ENCODE data around the gene INAFM2. TPM values are rescaled to one million over a fixed set of nuclear protein-coding genes. Genes with fewer than 3 reads are reported as not detected.

The INAFM2 gene
- total RNA-seq, 1 donor from 2014 or later: 26.2 TPM

DNA sequence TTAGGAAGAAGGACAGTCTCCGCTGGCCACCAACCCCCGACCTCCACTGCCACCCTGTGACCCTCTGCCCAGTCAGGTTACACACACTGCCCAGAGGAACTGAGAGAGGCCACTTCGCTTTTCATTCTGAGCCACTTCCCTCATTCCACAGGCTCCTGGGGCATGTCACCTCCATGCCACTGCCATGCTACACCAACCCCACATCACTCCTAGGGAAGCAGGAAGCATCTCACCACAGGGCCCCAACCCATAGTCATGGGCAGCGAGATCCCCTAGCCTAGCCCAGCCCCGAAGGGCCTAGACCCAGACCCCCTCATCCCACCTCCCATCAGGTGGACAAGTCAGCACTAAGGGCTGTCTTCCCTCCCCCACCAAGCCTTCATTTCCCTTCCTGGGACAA is 17.1 kb upstream of the INAFM2 start:
- DNase-seq (ENCODE audit: low spot score): no peak

GRCh38 chr15:40306908-40307307 is 16.6 kb upstream of the INAFM2 start:
- DNase-seq (ENCODE audit: low spot score): no peak

DNA sequence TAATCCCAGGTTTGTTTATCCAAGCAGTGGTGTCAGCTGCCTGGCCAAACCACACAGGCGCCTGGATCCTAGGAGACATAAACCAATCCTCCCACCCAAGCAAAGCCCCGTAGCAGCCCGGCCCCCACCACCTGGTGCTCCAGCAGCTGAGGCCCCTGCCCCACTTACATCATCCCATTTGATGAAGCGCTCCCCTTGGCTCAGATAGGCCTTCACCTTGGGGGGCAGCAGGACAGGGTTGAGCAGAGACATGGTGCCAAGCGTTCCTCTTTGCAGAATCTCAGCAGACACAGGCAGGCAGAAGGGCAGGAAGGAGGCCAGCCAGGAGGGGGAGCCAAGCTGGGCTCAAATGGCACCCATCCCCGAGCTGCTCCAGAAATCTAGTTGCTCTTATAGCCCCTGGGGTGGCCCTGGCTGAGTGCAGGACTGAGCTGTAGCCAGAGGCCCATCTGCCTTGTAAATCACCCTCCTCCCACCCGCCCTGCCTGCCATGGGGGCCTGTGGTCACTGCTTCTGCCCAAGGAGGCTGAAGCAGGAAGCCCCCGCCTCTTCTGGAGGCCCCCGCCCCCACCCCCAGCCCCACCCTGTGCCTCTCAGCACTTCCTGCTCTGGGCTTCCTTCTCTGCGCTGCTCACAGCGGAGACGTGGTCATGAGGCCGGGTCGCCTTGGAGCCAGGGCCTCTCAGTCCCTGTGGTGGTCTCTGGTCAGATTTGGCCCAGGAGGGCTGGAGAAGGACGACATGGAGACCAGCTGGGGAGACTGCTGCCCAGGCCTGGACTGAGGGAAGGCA is 15.9 kb upstream of the INAFM2 start, which contains the start of gene PLCB2:
PLCB2 (minus strand) TSS at position 515 of the 791 bp plus-strand sequence; CDS start at position 252, 263 bp downstream.
- peak; percentile 62 for DNase-seq (ENCODE audit: low spot score)

DNA sequence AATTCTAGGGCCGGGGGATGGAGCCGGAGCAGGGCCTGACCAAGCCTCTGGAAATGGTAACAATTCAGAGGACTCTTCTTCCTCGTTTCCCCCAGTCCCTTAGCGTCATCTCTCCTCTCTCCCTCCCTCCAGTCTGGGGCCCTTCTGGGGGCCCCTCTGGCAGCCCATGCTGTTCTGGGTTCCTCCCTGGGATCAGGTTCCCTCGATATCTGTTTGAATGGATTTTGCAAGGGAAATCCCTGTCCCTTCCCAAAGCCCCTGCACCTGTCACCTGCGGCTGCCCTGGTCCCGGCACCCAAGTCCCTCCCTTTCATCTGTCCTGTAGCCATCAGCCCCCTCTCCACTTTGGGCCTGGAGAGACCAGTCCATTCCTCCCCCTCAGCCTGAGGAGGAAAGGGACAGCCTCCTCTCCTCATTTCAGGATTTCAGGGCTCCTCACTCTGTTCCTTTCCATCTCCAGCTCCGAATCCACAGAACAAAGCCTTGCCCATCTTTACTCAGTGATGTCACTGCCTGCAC is 14.1 kb upstream of the INAFM2 start:
- no peak for DNase-seq (ENCODE audit: low spot score)

DNA sequence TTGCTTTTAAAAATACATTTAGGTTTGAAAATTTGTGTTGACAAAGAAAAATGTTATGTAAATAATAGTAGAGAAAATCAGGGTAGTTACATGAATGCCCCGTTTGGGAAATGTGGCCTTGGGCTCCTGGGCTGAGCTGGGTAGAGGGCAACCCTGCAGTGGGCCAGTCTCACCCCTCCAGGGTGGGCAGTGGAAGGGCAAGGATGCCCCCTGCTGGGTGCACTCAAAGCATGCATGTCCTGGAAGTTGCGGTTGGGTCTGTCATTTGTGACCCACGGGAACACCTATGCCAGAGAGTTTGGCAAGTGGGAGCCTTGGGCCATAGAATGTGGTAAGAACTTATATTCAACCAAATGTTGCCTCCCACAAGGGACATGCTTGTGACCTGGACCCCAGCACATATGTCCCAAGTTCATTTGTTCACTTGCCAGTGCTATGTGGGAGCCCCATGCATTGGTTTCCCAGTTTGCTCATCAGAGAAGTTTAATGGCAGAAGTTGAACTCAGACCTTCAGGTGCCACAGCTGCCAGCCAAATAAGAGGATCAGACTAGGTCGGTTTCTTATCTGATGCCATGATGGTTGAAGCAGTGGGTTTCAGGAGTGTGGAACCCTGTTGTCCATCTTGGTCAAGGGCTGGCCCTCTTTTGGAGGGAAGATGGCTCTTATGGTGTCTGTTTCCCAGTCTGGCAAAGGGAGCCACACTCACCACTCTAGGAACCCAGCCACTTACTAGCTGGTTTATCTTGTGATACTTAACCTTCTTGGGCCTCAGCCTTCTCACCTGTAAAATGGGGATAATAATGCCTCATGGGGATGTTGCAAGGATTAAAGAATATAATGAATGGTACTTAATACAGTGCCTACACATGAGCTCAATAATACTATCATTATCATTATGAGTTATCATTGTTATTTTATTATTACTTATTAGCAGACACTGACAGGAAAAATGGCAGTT is 13.2 kb upstream of the INAFM2 start:
- no peak for DNase-seq (ENCODE audit: low spot score)

- no peak for DNase-seq (ENCODE audit: low spot score)
Observed at GRCh38 chr15:40310993-40311392, 12.5 kb upstream of the INAFM2 start.

- no peak for DNase-seq (ENCODE audit: low spot score)
Observed at GRCh38 chr15:40312370-40313158, 10.9 kb upstream of the INAFM2 start.

DNA sequence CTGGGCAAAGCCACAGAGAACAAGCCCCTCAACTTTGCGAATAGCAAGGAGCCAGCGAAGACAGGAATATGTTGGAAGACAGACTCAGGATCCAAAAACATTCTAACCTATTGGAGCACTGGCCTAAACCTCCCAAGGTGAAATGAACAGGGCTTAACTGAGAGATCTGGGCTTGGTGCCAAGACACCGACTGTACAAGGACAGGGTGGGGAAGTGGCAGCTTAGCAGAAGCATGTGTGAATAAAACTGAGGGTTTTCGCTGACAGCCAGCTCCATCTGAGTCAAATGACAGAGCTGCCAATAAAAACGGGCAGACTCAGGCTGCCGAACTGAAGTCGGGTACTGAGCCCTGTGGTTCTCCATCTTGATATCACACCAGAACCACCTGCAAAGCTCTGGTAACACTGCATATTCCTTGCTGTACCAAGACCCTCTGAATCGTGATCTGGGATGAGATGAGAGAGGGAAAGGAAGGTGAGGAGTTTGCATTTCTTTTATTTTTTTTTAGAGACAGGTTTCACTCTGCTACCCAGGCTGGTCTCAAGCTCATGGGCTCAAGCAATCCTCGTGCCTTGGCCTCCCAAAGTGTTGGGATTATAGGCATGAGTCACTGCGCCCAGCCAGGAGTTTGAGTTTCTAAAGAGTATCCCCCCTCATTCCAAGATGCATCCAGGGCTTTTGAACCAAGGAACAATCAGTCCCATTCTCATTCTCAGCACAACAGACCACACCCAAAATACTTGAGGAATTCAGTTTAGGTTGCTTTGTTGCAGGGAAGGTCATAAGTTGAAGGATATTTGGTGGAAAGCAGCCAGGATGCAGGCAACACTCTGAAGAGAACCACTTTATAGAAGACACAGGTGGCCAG is 9.7 kb upstream of the INAFM2 start:
- DNase-seq (ENCODE audit: low spot score): peak; percentile 75

GRCh38 chr15:40314723-40315276 is 8.7 kb upstream of the INAFM2 start:
- DNase-seq (ENCODE audit: low spot score): no peak

DNA sequence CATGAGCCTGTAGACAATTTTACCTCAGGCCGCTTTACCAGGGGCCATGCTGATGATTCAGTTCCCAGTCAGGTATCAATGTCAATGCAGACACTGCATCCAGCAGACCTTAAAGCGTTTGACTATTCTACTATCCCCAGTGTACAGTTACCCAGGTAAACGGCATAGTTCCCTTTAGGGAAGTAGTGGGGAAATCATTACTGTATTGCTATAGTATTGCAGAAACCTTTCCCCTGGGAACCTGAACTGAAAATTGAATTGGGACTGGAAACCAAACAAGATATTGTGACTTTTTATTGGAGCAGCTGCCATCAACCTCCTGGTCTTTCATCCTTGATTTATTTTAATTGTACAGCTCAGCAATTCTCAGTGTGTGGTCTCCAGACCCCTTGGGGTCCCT is 6.6 kb upstream of the INAFM2 start:
- DNase-seq (ENCODE audit: low spot score): no peak

DNA sequence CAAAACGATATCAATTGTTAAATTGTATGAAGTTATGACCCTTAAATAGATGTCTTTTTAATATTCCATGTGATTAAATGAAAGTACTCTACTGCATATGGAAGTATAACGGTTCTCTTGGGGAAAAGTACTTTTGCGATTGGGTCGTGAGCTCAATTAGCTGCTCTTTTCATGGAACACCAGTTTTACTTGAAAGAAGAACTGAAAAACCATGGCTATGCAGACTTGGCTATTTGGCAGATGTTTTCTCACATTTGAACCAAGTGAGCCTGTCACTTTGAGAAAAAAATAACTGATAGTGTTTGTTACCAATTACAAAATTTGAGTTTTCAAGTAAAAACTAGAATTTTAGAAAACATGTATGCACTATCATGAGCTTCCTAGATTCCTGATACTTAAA is 5.9 kb upstream of the INAFM2 start:
- no peak for DNase-seq (ENCODE audit: low spot score)

DNA sequence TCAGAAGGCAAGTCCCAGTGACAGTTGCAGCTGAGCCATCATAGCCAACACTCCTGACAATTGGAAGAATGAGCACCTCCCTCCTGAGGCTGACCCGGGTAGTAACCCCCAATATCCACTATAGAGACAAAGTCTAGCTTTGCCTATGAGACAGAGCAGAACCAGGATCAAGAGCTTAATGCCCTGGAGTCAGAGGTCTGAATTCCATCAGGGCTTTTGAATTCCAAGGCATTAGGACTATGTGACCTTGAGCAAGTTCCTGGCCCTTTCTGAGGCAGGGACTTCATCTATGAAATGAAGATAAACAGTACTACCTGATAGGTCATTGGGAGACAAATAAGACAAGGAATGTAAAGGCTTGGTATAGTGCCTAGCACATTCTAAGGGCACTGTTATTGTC is 3.1 kb upstream of the INAFM2 start:
- DNase-seq (ENCODE audit: low spot score): no peak

- no peak for DNase-seq (ENCODE audit: low spot score)
Observed at GRCh38 chr15:40320931-40321371, 2.5 kb upstream of the INAFM2 start.

- DNase-seq (ENCODE audit: low spot score): no peak
Observed at GRCh38 chr15:40322531-40323238, 807 bp upstream of the INAFM2 start.

- DNase-seq (ENCODE audit: low spot score): no peak
Observed at GRCh38 chr15:40323953-40324937, 753 bp downstream of the INAFM2 start.

DNA sequence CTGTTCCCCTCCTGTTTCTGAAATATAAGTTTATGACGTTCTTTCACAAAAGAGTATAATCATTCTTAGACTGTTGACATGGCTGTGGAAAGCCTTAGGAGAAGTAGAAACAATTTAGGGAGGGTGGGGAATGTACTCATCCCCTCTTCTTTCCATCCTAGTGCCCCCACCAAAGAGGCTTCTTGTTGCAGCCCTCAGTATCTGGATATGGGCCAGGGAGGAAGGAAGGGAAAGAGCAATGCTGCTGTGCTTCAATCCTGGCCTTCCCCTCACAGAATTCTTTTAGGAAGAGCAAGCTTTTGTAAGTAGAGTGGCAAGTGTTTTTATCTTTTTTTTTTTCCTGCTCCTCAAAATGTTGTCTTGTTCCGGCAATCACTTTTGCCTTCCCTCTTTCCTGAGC is 1.7 kb downstream of the INAFM2 start:
- no peak for DNase-seq (ENCODE audit: low spot score)

DNA sequence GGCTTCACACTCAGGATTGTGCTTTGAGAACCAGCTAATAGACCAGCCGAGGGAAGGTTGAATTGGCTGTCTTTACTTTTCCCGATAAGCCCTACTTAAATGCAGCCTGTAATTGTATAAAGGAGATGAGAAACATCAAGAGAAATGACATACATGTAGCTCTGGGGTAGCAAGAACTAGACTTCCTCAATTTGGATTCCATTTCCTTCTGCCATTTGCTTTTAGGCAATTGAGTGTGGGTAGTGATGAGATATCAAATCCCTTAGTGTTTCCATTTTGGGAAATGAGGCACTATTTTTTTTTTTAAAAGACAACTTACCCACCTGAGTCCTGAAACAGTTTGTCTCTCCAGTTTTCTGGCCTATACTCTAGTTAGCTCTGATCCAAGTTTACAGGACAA is 2.2 kb downstream of the INAFM2 start:
- no peak for DNase-seq (ENCODE audit: low spot score)

DNA sequence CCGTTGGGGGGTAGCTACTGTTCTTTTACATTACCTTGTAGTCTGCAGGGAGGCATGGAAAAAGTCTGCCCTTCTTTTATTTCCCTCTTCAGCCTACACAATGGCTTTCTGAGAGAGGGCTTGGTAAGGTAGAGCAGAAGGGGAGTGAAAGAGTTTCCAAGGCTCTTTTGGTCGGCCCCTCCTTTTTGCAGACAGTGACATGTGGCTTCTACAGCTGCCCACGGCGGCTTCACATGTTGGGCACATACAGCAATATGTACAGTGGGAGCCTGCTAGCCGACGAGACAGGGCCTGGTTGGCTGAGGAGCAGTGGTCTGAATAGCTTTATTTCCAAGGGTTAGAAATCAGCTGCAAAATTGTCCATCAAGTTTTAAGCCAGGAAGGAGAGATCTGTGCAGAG is 4.0 kb downstream of the INAFM2 start:
- DNase-seq (ENCODE audit: low spot score): no peak

Measured in ureter (tissue), 1 donor.